Tibial nerve (tissue), 4 donors: ENCODE results near the gene IQSEC1. TPM values are rescaled to one million over a fixed set of nuclear protein-coding genes. Genes with fewer than 3 reads are reported as not detected.

Source experiments
- DNase-seq, 2 donors: peaks; one replicate each; pipeline ENCODE4 v3.0.0-alpha.2; 2019; ENCODE audit warnings: low spot score in 2 of 2
- H3K27ac ChIP-seq, 4 donors: fragments of 200-600 bp; sonication (generic) in 3 of 4; one replicate each; pipeline ENCODE4 v1.5.1; 2017 to 2019; ENCODE audit warnings: mild to moderate bottlenecking in 1 of 4
- H3K27me3 ChIP-seq, 2 donors: fragments of 200-600 bp; sonication (generic) in 1 of 2; one replicate each; pipeline versions ENCODE4 v1.5.1 to v1.6.0; 2017 to 2019
- H3K36me3 ChIP-seq, 3 donors: fragments of 200-600 bp; sonication (generic); one replicate each; pipeline ENCODE4 v1.5.1; 2018 to 2019
- H3K4me1 ChIP-seq, 4 donors: fragments of 200-600 bp; sonication (generic) in 3 of 4; one replicate each; pipeline ENCODE4 v1.5.1; 2017 to 2019
- H3K4me3 ChIP-seq, 4 donors: fragments of 200-600 bp; sonication (generic) in 3 of 4; one replicate each; pipeline ENCODE4 v1.5.1; 2017 to 2019; ENCODE audit warnings: mild to moderate bottlenecking in 1 of 4, moderate library complexity in 1 of 4
- H3K9me3 ChIP-seq, 4 donors: fragments of 200-600 bp; sonication (generic) in 3 of 4; one replicate each; pipeline ENCODE4 v1.5.1; 2017 to 2019
- EP300 ChIP-seq, 2 donors: sonication (generic); formaldehyde crosslinking; IDR thresholded peaks; one replicate each; pipeline ENCODE4 v1.6.1; 2017; ENCODE audit warnings: antibody characterized with exemption in 2 of 2, mild to moderate bottlenecking in 1 of 2
- POLR2A ChIP-seq, 2 donors: fragments of 450-650 bp; IDR thresholded peaks; one replicate each; pipeline ENCODE4 v1.6.1; 2017; ENCODE audit warnings: antibody characterized with exemption in 2 of 2, mild to moderate bottlenecking in 2 of 2, moderate library complexity in 2 of 2
- WGBS, 2 donors: methylation state at CpG; one replicate each; pipeline ENCODE4 v1.1.5; 2018; 5-methylcytosine and 5-hydroxymethylcytosine counted together
- total RNA-seq, 4 donors: library from RNA; depleted of rRNA; stranded (reverse); fragments of >200 nt; gene quantifications; one replicate each; pipeline ENCODE4 v1.1.0, GENCODE V29; 2016
- TF ChIP-seq, protein P1 (sequence below), 5 experiments: fragments of 200-600 bp in 3 of 5; fragments of 450-650 bp in 2 of 5; sonication (generic) in 3 of 5; IDR thresholded peaks; one replicate each; pipeline ENCODE4 v1.5.1; 2016 to 2019; ENCODE audit warnings: antibody characterized with exemption in 5 of 5, mild to moderate bottlenecking in 3 of 5, moderate library complexity in 2 of 5

The IQSEC1 gene
- total RNA-seq, 4 donors from 2014 or later = 58.2 to 77.5 (median 68.6) TPM

- Histone ChIP-seq H3K36me3 (no peaks in the 10 kb centered on the region), H3K4me3 (no peak overlapping the region), H3K9me3 (no peaks in the 10 kb centered on the region), H3K27ac (peak overlapping the region in 2 of 4 donors; percentile 81 to 87), H3K4me1 (peaks cover 0 to 99% (median 66%) of the 10 kb centered on the region in 4 donors), H3K27me3 (no peaks in the 10 kb centered on the region)
- 70 to 71% methylated on average over 5 to 7 of the region's 7 CpGs for WGBS, 2 donors
- no peak for DNase-seq
- no peak for TF ChIP-seq EP300 (IDR thresholded peaks at IDR 0.05)
- no peak for TF ChIP-seq POLR2A (IDR thresholded peaks at IDR 0.05)
- TF ChIP-seq, protein P1, sequence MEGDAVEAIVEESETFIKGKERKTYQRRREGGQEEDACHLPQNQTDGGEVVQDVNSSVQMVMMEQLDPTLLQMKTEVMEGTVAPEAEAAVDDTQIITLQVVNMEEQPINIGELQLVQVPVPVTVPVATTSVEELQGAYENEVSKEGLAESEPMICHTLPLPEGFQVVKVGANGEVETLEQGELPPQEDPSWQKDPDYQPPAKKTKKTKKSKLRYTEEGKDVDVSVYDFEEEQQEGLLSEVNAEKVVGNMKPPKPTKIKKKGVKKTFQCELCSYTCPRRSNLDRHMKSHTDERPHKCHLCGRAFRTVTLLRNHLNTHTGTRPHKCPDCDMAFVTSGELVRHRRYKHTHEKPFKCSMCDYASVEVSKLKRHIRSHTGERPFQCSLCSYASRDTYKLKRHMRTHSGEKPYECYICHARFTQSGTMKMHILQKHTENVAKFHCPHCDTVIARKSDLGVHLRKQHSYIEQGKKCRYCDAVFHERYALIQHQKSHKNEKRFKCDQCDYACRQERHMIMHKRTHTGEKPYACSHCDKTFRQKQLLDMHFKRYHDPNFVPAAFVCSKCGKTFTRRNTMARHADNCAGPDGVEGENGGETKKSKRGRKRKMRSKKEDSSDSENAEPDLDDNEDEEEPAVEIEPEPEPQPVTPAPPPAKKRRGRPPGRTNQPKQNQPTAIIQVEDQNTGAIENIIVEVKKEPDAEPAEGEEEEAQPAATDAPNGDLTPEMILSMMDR (IDR thresholded peaks at IDR 0.05) = no peak
These were observed 113.8 kb downstream of the IQSEC1 start for GRCh38 chr3:12959410-12959809.

- Histone ChIP-seq H3K36me3 (no peaks in the 10 kb centered on the region), H3K27me3 (no peaks in the 10 kb centered on the region), H3K4me1 (peaks cover 0 to 99% (median 64%) of the 10 kb centered on the region in 4 donors), H3K9me3 (no peaks in the 10 kb centered on the region), H3K4me3 (no peak overlapping the region), H3K27ac (peak overlapping the region in 3 of 4 donors; percentile 18 to 87 (median 81))
- DNase-seq = no peak
- 92 to 94% methylated on average over 13 of the region's 13 CpGs for WGBS, 2 donors
- TF ChIP-seq, protein P1 (IDR thresholded peaks at IDR 0.05) = no peak
- TF ChIP-seq EP300 (IDR thresholded peaks at IDR 0.05) (no peak), POLR2A (IDR thresholded peaks at IDR 0.05) (no peak)
These were observed 115.1 kb downstream of the IQSEC1 start for GRCh38 chr3:12957824-12958792.

- 25 to 45% methylated on average over 8 of the region's 8 CpGs for WGBS, 2 donors
- no peaks in the 10 kb centered on the region for H3K27me3 ChIP-seq
- no peak for TF ChIP-seq POLR2A (IDR thresholded peaks at IDR 0.05)
- TF ChIP-seq EP300 (IDR thresholded peaks at IDR 0.05) = no peak
- H3K9me3 ChIP-seq = no peaks in the 10 kb centered on the region
- H3K27ac ChIP-seq = peak overlapping the region in 3 of 4 donors; percentile 18 to 87 (median 81)
- H3K4me3 ChIP-seq = no peak overlapping the region
- H3K36me3 ChIP-seq = no peaks in the 10 kb centered on the region
- no peak for DNase-seq
- H3K4me1 ChIP-seq = peaks cover 0 to 99% (median 57%) of the 10 kb centered on the region in 4 donors
These were observed 115.9 kb downstream of the IQSEC1 start for GRCh38 chr3:12957339-12957738.

DNA sequence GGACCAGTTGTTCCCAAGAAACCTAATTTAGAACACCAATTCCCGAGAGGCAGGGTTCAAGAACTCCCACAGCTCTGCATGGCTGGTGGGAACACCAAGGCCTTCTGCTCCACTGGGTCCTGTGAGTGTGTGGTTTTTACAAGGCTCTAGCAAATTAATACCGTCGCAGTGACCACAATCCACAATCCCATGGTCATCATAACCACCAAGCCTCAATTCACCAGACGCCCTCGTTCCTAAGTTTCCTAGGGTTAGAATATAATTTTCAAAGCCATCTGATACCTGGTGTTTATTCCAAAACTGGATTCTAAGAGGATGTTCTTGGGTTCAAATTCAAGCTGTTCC is 116.9 kb downstream of the IQSEC1 start:
- H3K9me3 ChIP-seq = no peaks in the 10 kb centered on the region
- TF ChIP-seq, protein P1 (IDR thresholded peaks at IDR 0.05) = no peak
- no peak for TF ChIP-seq POLR2A (IDR thresholded peaks at IDR 0.05)
- TF ChIP-seq EP300 (IDR thresholded peaks at IDR 0.05) = no peak
- 70 to 74% methylated on average over 5 of the region's 5 CpGs for WGBS, 2 donors
- no peaks in the 10 kb centered on the region for H3K27me3 ChIP-seq
- H3K36me3 ChIP-seq = no peaks in the 10 kb centered on the region
- DNase-seq = no peak
- H3K4me3 ChIP-seq = no peak overlapping the region
- H3K27ac ChIP-seq = peak overlapping the region in 3 of 4 donors; percentile 57 to 87 (median 81)
- H3K4me1 ChIP-seq = peaks cover 0 to 98% (median 55%) of the 10 kb centered on the region in 4 donors

DNA sequence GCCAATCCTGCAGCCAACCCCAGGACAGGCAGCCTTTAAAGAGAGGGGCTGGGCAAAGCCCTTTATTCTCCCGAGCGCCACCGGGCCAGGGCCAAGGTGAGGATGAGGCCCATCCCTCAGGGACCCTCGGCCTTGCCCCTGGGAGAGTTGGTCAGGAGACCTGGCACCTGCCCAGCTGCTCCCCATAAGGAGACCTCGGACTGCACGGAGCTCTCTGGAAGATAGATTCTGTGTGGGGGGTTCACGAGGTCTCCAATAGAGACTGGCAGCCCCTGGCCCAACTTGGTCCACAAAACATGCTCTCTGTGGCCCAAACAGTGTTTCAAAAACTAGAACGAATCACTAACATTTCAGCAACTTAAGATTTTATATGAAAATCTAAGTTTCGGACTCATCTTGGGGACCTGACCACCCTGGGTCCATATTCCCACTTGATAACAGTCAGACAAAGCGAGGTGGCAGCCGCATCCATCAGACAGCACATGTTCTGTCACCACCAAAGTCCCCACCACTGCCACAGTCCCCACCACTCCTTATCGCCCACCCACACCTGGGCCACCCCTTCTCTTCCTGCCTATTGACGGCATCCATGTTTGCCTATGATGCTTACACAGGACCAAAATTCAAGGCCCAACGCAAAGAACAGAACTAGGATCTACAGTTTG is 117.4 kb downstream of the IQSEC1 start:
- peaks cover 0 to 93% (median 55%) of the 10 kb centered on the region in 4 donors for H3K4me1 ChIP-seq
- no peaks in the 10 kb centered on the region for H3K36me3 ChIP-seq
- no peaks in the 10 kb centered on the region for H3K27me3 ChIP-seq
- H3K4me3 ChIP-seq = no peak overlapping the region
- WGBS, 2 donors = 68 to 82% methylated on average over 12 to 13 of the region's 14 CpGs
- TF ChIP-seq EP300 (IDR thresholded peaks at IDR 0.05) (no peak), POLR2A (IDR thresholded peaks at IDR 0.05) (no peak)
- TF ChIP-seq, protein P1 (IDR thresholded peaks at IDR 0.05) = no peak
- H3K27ac ChIP-seq = peak overlapping the region; percentile 57 to 87 (median 76)
- H3K9me3 ChIP-seq = no peaks in the 10 kb centered on the region
- no peak for DNase-seq
